GM12878 (cell line): ENCODE data around the gene FMO3.

Experiments used
- EZH2 ChIP-seq: IDR thresholded peaks from 2 replicates; pipeline ENCODE4 v1.6.1; 2012; ENCODE audit warnings: low read depth, mild to moderate bottlenecking, control low read depth, inconsistent platforms, low read length, borderline replicate concordance; ENCODE audit not compliant: control insufficient read depth
- MAX ChIP-seq: IDR thresholded peaks from 2 replicates; pipeline ENCODE4 v1.6.1; 2012; ENCODE audit warnings: low read depth, low read length, improper control_type of control experiment
- POLR2A ChIP-seq: IDR thresholded peaks from 2 replicates; pipeline ENCODE4 v1.6.1; 2011; ENCODE audit warnings: low read depth, mild to moderate bottlenecking, low read length
- POLR2AphosphoS2 ChIP-seq: IDR thresholded peaks from 2 replicates; pipeline ENCODE4 v1.6.1; 2011; ENCODE audit warnings: low read depth, mild to moderate bottlenecking, low read length, improper control_type of control experiment, moderate library complexity
- POU2F2 ChIP-seq: IDR thresholded peaks from 3 replicates; pipeline ENCODE4 v1.6.1; 2011; ENCODE audit warnings: low read depth, mild to moderate bottlenecking, low read length, borderline replicate concordance
- SP1 ChIP-seq: IDR thresholded peaks from one replicate; pipeline ENCODE4 v1.6.1; 2011; ENCODE audit warnings: low read depth, low read length

GRCh38 chr1:171141688-171142415 is 51.1 kb downstream of the FMO3 start:
- TF ChIP-seq POLR2AphosphoS2 (no peak), SP1 (no peak), POLR2A (no peak), MAX (no peak), POU2F2 (no peak), EZH2 (no peak)
